Measurements from ENCODE around the gene MAMDC2.

The MAMDC2 gene

GRCh38 chr9:70260606-70261005 is 217.0 kb downstream of the MAMDC2 start:
- DNase-seq (ENCODE audit: low read depth) = no peak

DNA sequence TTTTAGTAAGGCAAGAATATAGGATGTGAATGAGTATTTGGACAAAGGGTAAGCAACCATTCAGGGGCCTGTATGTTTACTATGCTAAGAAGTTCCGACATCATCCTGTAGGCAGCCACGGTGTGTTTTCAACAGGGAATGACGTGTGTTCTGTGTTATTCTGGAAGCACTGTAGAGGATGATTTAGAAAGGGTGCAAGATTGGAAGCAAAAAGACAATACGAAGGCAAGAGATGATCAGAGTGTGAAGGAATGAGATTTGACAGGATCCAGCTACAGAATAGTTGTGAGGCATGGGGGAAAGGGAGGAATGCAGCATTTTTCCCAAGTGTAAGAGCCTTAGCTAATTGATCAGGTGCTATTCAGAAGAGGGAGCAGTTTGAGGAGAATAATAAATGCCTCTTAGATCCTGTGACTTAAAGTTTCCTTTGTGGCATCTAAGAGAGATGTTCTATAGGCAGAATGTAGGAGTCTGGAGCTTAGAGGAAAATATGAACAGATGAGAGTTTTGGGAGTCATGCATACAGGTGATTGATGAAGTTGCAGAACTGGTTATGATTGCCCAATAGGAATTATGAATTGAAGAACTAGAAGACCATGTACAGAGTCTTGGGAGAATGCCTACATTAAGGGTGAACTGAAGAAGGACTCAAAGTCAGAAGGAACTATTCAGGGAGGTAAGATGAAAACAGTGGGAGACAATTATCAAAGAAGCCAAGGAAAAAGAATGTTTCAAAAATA is 217.7 kb downstream of the MAMDC2 start:
- DNase-seq (ENCODE audit: low read depth) = no peak

GRCh38 chr9:70262366-70262765 is 218.7 kb downstream of the MAMDC2 start:
- DNase-seq (ENCODE audit: low read depth) = no peak

DNA sequence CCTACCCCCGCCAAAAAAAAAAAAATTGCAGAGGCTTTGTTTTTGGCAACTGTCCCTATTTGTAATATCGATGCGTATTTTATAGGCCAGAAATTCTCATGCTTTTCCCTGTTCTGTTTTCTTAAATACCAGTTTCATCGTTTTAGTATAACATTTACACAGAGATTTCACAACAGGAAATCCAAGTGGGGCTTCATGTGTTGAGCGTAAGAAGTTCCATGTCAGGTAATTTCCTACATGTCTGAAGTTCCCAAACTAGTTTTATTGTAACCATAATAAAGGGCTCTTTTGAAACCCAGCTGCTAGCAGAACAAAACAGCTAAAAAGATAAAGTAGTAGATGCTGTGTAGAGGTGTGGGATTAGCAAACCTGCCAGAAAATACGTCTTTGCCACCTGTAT is 219.3 kb downstream of the MAMDC2 start:
- DNase-seq (ENCODE audit: low read depth) = no peak

GRCh38 chr9:70263421-70263820 is 219.8 kb downstream of the MAMDC2 start:
- DNase-seq (ENCODE audit: low read depth) = peak; percentile 37

All from ELR (cell line).